ENCODE measurements around the gene ADGRB3. TPM values are rescaled to one million over a fixed set of nuclear protein-coding genes. Genes with fewer than 3 reads are reported as not detected.

Gene ADGRB3
- total RNA-seq, 2 experiments from 2014 or later: not detected

GRCh38 chr6:69294862-69295261, 659.8 kb downstream of the ADGRB3 start:
- DNase-seq (ENCODE audit: low spot score): no peak
- ChIA-PET CTCF (ENCODE audit: unreplicated experiment) (no interaction called here), POLR2A (no interaction called here)
- no TSS peak for BruUV-seq (replicated peaks)
- Histone ChIP-seq H3K36me3 (ENCODE audit: insufficient read depth, low read length) (no peaks in the 10 kb centered on the region), H3K4me1 (ENCODE audit: insufficient read depth, low read length, poor library complexity, severe bottlenecking) (no peaks in the 10 kb centered on the region), H3K4me2 (ENCODE audit: low read length) (no peak overlapping the region), H3K4me3 (ENCODE audit: low read depth, low read length, poor library complexity, severe bottlenecking) (no peak overlapping the region), H2AFZ (ENCODE audit: low read length) (no peak overlapping the region), H4K20me1 (ENCODE audit: insufficient read depth, low read length) (no peaks in the 10 kb centered on the region), H3K27ac (ENCODE audit: low read depth, low read length, poor library complexity, severe bottlenecking) (no peak overlapping the region), H3K79me2 (ENCODE audit: insufficient read depth, low read depth, low read length) (no peaks in the 10 kb centered on the region), H3K9me3 (ENCODE audit: low read length) (no peaks in the 10 kb centered on the region), H3K9me2 (ENCODE audit: insufficient read depth, low read length) (no peaks in the 10 kb centered on the region)
- intact Hi-C loops (cut with micrococcal nuclease; ENCODE audit: unreplicated experiment): no loop called here
- TF ChIP-seq EZH2phosphoT487 (IDR thresholded peaks at IDR 0.05; ENCODE audit: borderline replicate concordance, low read depth, low read length): no peak
- TF ChIP-seq CTCF (conservative IDR thresholded peaks at IDR 0.05; ENCODE audit: low read length): no peak

- no peak for TF ChIP-seq CTCF (conservative IDR thresholded peaks at IDR 0.05; ENCODE audit: low read length)
- no peak for TF ChIP-seq EZH2phosphoT487 (IDR thresholded peaks at IDR 0.05; ENCODE audit: borderline replicate concordance, low read depth, low read length)
- DNase-seq (ENCODE audit: low spot score): no peak
- Histone ChIP-seq H3K9me2 (ENCODE audit: insufficient read depth, low read length) (no peaks in the 10 kb centered on the region), H3K27ac (ENCODE audit: low read depth, low read length, poor library complexity, severe bottlenecking) (no peak overlapping the region), H3K9me3 (ENCODE audit: low read length) (no peaks in the 10 kb centered on the region), H3K79me2 (ENCODE audit: insufficient read depth, low read depth, low read length) (no peaks in the 10 kb centered on the region), H2AFZ (ENCODE audit: low read length) (no peak overlapping the region), H3K4me3 (ENCODE audit: low read depth, low read length, poor library complexity, severe bottlenecking) (no peak overlapping the region), H4K20me1 (ENCODE audit: insufficient read depth, low read length) (no peaks in the 10 kb centered on the region), H3K36me3 (ENCODE audit: insufficient read depth, low read length) (no peaks in the 10 kb centered on the region), H3K4me1 (ENCODE audit: insufficient read depth, low read length, poor library complexity, severe bottlenecking) (no peaks in the 10 kb centered on the region), H3K4me2 (ENCODE audit: low read length) (no peak overlapping the region)
- ChIA-PET POLR2A (no interaction called here), CTCF (ENCODE audit: unreplicated experiment) (no interaction called here)
- intact Hi-C loops (cut with micrococcal nuclease; ENCODE audit: unreplicated experiment): no loop called here
- BruUV-seq (replicated peaks): no TSS peak
Measured at GRCh38 chr6:69303382-69303781, 668.3 kb downstream of the ADGRB3 start.

- Histone ChIP-seq H3K27ac (ENCODE audit: low read depth, low read length, poor library complexity, severe bottlenecking) (no peak overlapping the region), H3K4me2 (ENCODE audit: low read length) (no peak overlapping the region), H2AFZ (ENCODE audit: low read length) (no peak overlapping the region), H3K4me1 (ENCODE audit: insufficient read depth, low read length, poor library complexity, severe bottlenecking) (no peaks in the 10 kb centered on the region), H4K20me1 (ENCODE audit: insufficient read depth, low read length) (no peaks in the 10 kb centered on the region), H3K36me3 (ENCODE audit: insufficient read depth, low read length) (no peaks in the 10 kb centered on the region), H3K9me3 (ENCODE audit: low read length) (no peaks in the 10 kb centered on the region), H3K4me3 (ENCODE audit: low read depth, low read length, poor library complexity, severe bottlenecking) (no peak overlapping the region), H3K79me2 (ENCODE audit: insufficient read depth, low read depth, low read length) (no peaks in the 10 kb centered on the region), H3K9me2 (ENCODE audit: insufficient read depth, low read length) (no peaks in the 10 kb centered on the region)
- no TSS peak for BruUV-seq (replicated peaks)
- intact Hi-C loops (cut with micrococcal nuclease; ENCODE audit: unreplicated experiment): no loop called here
- ChIA-PET POLR2A (no interaction called here), CTCF (ENCODE audit: unreplicated experiment) (no interaction called here)
- DNase-seq (ENCODE audit: low spot score): no peak
- TF ChIP-seq EZH2phosphoT487 (IDR thresholded peaks at IDR 0.05; ENCODE audit: borderline replicate concordance, low read depth, low read length) (no peak), CTCF (conservative IDR thresholded peaks at IDR 0.05; ENCODE audit: low read length) (no peak)
Measured at GRCh38 chr6:69305456-69305855, 670.4 kb downstream of the ADGRB3 start.

Data from OCI-LY7 (cell line).